H1 (cell line): ENCODE measurements around the gene COPZ2. TPM values are rescaled to one million over a fixed set of nuclear protein-coding genes. Genes with fewer than 3 reads are reported as not detected.
A peak's percentile ranks its signal among the peaks of the same experiment; 100 is the strongest.

Experiments
- CTCF ChIA-PET: fragments of 300-600 bp; sonication (Branson Sonifier 250); formaldehyde crosslinking; loops from one replicate; lab custom pipeline; 2021; ENCODE audit not compliant: partially characterized antibody; lab: Charles Lee
- POLR2A ChIA-PET: fragments of 300-600 bp; sonication (Branson Sonifier 250); formaldehyde crosslinking; loops from one replicate; lab custom pipeline; 2021; ENCODE audit warnings: inconsistent platforms; ENCODE audit not compliant: partially characterized antibody; lab: Charles Lee
- DNase-seq, 2 experiments: peaks; one replicate each; pipeline versions ENCODE4 v3.0.0 to v3.0.0-alpha.2; 2010 to 2022; ENCODE audit warnings: low spot score in 2 of 2, low read depth in 1 of 2, mixed read lengths in 1 of 2
- FAIRE-seq: peaks from 2 replicates; lab custom pipeline; 2011; peaks lifted over from hg19 to GRCh38; lab: Jason Lieb, UNC
- H2AFZ ChIP-seq: 2 replicates; pipeline ENCODE4 v1.8.1; 2012; ENCODE audit warnings: low read length, inconsistent platforms
- H2AK5ac ChIP-seq: 2 replicates; pipeline ENCODE4 v1.6.1; 2013; ENCODE audit warnings: low read depth, low read length
- H2BK120ac ChIP-seq: replicated peaks from 2 replicates; pipeline ENCODE3; 2013; ENCODE audit warnings: low read depth, low read length, inconsistent platforms
- H2BK12ac ChIP-seq: 2 replicates; pipeline ENCODE4 v1.6.1; 2013; ENCODE audit warnings: low read depth, low read length
- H2BK15ac ChIP-seq: 2 replicates; pipeline ENCODE4 v1.6.1; 2013; ENCODE audit warnings: low read length
- H2BK20ac ChIP-seq: 2 replicates; pipeline ENCODE4 v1.6.1; 2013; ENCODE audit warnings: low read length
- H2BK5ac ChIP-seq: 2 replicates; pipeline ENCODE4 v1.6.1; 2013; ENCODE audit warnings: low read depth, low read length
- H3K14ac ChIP-seq: 2 replicates; pipeline ENCODE4 v1.6.1; 2013; ENCODE audit warnings: inconsistent platforms; ENCODE audit not compliant: insufficient read length
- H3K18ac ChIP-seq: 2 replicates; pipeline ENCODE4 v1.6.1; 2013; ENCODE audit warnings: low read length; ENCODE audit errors: extremely low read depth
- H3K23ac ChIP-seq: 2 replicates; pipeline ENCODE4 v1.6.1; 2013; ENCODE audit warnings: inconsistent platforms; ENCODE audit not compliant: insufficient read length
- H3K23me2 ChIP-seq: 2 replicates; pipeline ENCODE4 v1.6.1; 2013; ENCODE audit warnings: low read depth, low read length
- H3K27ac ChIP-seq: 2 replicates; pipeline ENCODE4 v1.6.1; 2011; ENCODE audit warnings: low read depth, low read length, inconsistent platforms
- H3K27me3 ChIP-seq, 4 experiments: replicated peaks in 1 of 4; 1 replicate in 1 of 4; 2 replicates in 3 of 4; pipeline versions ENCODE4 v1.6.1 to v1.8.1; 2011 to 2013; ENCODE audit warnings: low read length in 3 of 4, mild to moderate bottlenecking in 3 of 4, inconsistent platforms in 2 of 4, mixed read lengths in 2 of 4, moderate library complexity in 1 of 4; ENCODE audit not compliant: control insufficient read depth in 3 of 4, insufficient read depth in 3 of 4; ENCODE audit errors: extremely low read depth in 1 of 4
- H3K36me3 ChIP-seq, 4 experiments: 2 replicates each; pipeline versions ENCODE4 v1.6.1 to v1.8.1; 2011 to 2013; ENCODE audit warnings: mild to moderate bottlenecking in 4 of 4, low read length in 3 of 4, moderate library complexity in 2 of 4, control low read depth in 1 of 4, inconsistent platforms in 1 of 4; ENCODE audit not compliant: insufficient read depth in 4 of 4, control insufficient read depth in 2 of 4
- H3K4ac ChIP-seq: replicated peaks from 2 replicates; pipeline ENCODE3; 2013; ENCODE audit warnings: low read length, low read depth, mixed read lengths, inconsistent platforms; ENCODE audit not compliant: insufficient read length
- H3K4me1 ChIP-seq, 4 experiments: replicated peaks in 1 of 4; 1 replicate in 1 of 4; 2 replicates in 3 of 4; pipeline versions ENCODE4 v1.6.1 to v1.8.1; 2011 to 2013; ENCODE audit warnings: low read length in 3 of 4, inconsistent platforms in 2 of 4, mixed read lengths in 1 of 4; ENCODE audit not compliant: insufficient read depth in 4 of 4, control insufficient read depth in 3 of 4
- H3K4me2 ChIP-seq, 2 experiments: 2 replicates each; pipeline versions ENCODE4 v1.6.1 to v1.8.1; 2011 to 2013; ENCODE audit warnings: low read depth in 2 of 2, low read length in 2 of 2, control low read depth in 1 of 2, inconsistent platforms in 1 of 2, mild to moderate bottlenecking in 1 of 2; ENCODE audit not compliant: insufficient read depth in 1 of 2
- H3K4me3 ChIP-seq, 4 experiments: fragments of 200-600, 300-600 bp in 1 of 4; sonication (generic), shearing (Covaris generic), sonication (Bioruptor Twin) in 1 of 4; 2 replicates each; pipeline versions ENCODE4 v1.5.1 to v1.8.1; 2011 to 2016; ENCODE audit warnings: low read length in 4 of 4, low read depth in 3 of 4, control low read depth in 2 of 4, inconsistent platforms in 2 of 4, mild to moderate bottlenecking in 2 of 4, mixed read lengths in 1 of 4, moderate library complexity in 1 of 4; ENCODE audit not compliant: insufficient read depth in 2 of 4; ENCODE audit errors: extremely low read depth in 1 of 4
- H3K56ac ChIP-seq: replicated peaks from 2 replicates; pipeline ENCODE3; 2013; ENCODE audit warnings: low read depth, mild to moderate bottlenecking, mixed read lengths, low read length, inconsistent platforms; ENCODE audit not compliant: insufficient read length
- H3K79me1 ChIP-seq: 2 replicates; pipeline ENCODE4 v1.6.1; 2013; ENCODE audit warnings: low read depth, low read length, control low read depth
- H3K79me2 ChIP-seq, 2 experiments: 2 replicates each; pipeline versions ENCODE4 v1.6.1 to v1.8.1; 2012 to 2013; ENCODE audit warnings: low read length in 2 of 2, mild to moderate bottlenecking in 2 of 2, inconsistent platforms in 1 of 2; ENCODE audit not compliant: insufficient read depth in 2 of 2, control insufficient read depth in 1 of 2
- H3K9ac ChIP-seq, 4 experiments: replicated peaks in 1 of 4; 1 replicate in 1 of 4; 2 replicates in 3 of 4; pipeline versions ENCODE4 v1.6.1 to v1.8.1; 2011 to 2013; ENCODE audit warnings: low read depth in 3 of 4, low read length in 3 of 4, control low read depth in 2 of 4, mild to moderate bottlenecking in 2 of 4, moderate library complexity in 2 of 4, inconsistent platforms in 1 of 4; ENCODE audit errors: extremely low read depth in 1 of 4
- H3K9me3 ChIP-seq, 2 experiments: 2 replicates each; pipeline versions ENCODE4 v1.6.1 to v1.8.1; 2012 to 2013; ENCODE audit warnings: mild to moderate bottlenecking in 2 of 2, moderate library complexity in 2 of 2, control low read depth in 1 of 2, inconsistent platforms in 1 of 2, low read depth in 1 of 2, low read length in 1 of 2, mixed read lengths in 1 of 2; ENCODE audit not compliant: insufficient read depth in 2 of 2
- H4K20me1 ChIP-seq, 2 experiments: replicated peaks in 1 of 2; 2 replicates each; pipeline versions ENCODE3 to v1.8.1; 2011 to 2013; ENCODE audit warnings: inconsistent platforms in 2 of 2, low read length in 2 of 2, mild to moderate bottlenecking in 1 of 2; ENCODE audit not compliant: insufficient read depth in 2 of 2, control insufficient read depth in 1 of 2
- H4K5ac ChIP-seq: 2 replicates; pipeline ENCODE4 v1.6.1; 2013; ENCODE audit warnings: low read length, low read depth, mixed read lengths, inconsistent platforms; ENCODE audit not compliant: insufficient read length
- H4K8ac ChIP-seq: 2 replicates; pipeline ENCODE4 v1.8.0; 2013; ENCODE audit warnings: mild to moderate bottlenecking, moderate library complexity, low read length, inconsistent platforms; ENCODE audit not compliant: insufficient read depth; ENCODE audit errors: extremely low read depth
- H4K91ac ChIP-seq: replicated peaks from 2 replicates; pipeline ENCODE3; 2013; ENCODE audit warnings: low read length, mixed read lengths, inconsistent platforms; ENCODE audit not compliant: insufficient read length
- CBX8 ChIP-seq: fragments of 300-800, 300-1000 bp; sonication (generic); IDR thresholded peaks from 2 replicates; pipeline ENCODE4 v1.7.1; 2016; ENCODE audit warnings: low read depth, low read length, borderline replicate concordance
- CEBPB ChIP-seq: IDR thresholded peaks from 2 replicates; pipeline ENCODE4 v1.6.1; 2012; ENCODE audit warnings: low read depth, low read length
- CHD1 ChIP-seq: IDR thresholded peaks from 2 replicates; pipeline ENCODE4 v1.6.1; 2012; ENCODE audit warnings: low read depth, low read length, improper control_type of control experiment
- JUN ChIP-seq: IDR thresholded peaks from 2 replicates; pipeline ENCODE4 v1.6.1; 2011; ENCODE audit warnings: low read depth, mild to moderate bottlenecking, improper control_type of control experiment, low read length
- NRF1 ChIP-seq: IDR thresholded peaks from 2 replicates; pipeline ENCODE4 v1.6.1; 2011; ENCODE audit warnings: mild to moderate bottlenecking, low read depth, low read length, improper control_type of control experiment
- POLR2A ChIP-seq, 2 experiments: IDR thresholded peaks; 1 replicate in 1 of 2; 2 replicates in 1 of 2; pipeline ENCODE4 v1.6.1; 2011; ENCODE audit warnings: low read depth in 2 of 2, low read length in 2 of 2, mild to moderate bottlenecking in 2 of 2; ENCODE audit errors: control extremely low read depth in 1 of 2
- RAD21 ChIP-seq, 2 experiments: IDR thresholded peaks in 1 of 2; conservative IDR thresholded peaks in 1 of 2; 2 replicates each; pipeline ENCODE4 v1.6.1; 2011; ENCODE audit warnings: low read depth in 2 of 2, low read length in 2 of 2, improper control_type of control experiment in 1 of 2, inconsistent platforms in 1 of 2, mild to moderate bottlenecking in 1 of 2, moderate library complexity in 1 of 2
- TAF1 ChIP-seq: IDR thresholded peaks from 2 replicates; pipeline ENCODE4 v1.6.1; 2011; ENCODE audit warnings: mild to moderate bottlenecking, low read depth, low read length
- TCF12 ChIP-seq: IDR thresholded peaks from 2 replicates; pipeline ENCODE4 v1.6.1; 2011; ENCODE audit warnings: low read depth, mild to moderate bottlenecking, low read length
- WGBS, 2 experiments: shearing (Covaris generic) in 1 of 2; methylation state at CpG; one replicate each; pipeline versions ENCODE4 v1.1.6 to v1.1.7; 2013 to 2015; ENCODE audit warnings: low lambda C conversion rate in 2 of 2, mixed read lengths in 2 of 2, inconsistent platforms in 1 of 2, low coverage in 1 of 2, missing lambda C conversion rate in 1 of 2; ENCODE audit not compliant: insufficient replicate concordance in 2 of 2, insufficient coverage in 1 of 2, insufficient read length in 1 of 2; ENCODE audit errors: extremely low coverage in 1 of 2, missing lambda C conversion rate in 1 of 2; 5-methylcytosine and 5-hydroxymethylcytosine counted together
- polyA plus RNA-seq, 7 experiments: library from polyadenylated mRNA; depleted of rRNA in 3 of 7; stranded (reverse) in 5 of 7; unstranded in 2 of 7; fragments of >200 nt in 5 of 7; fragments of 200-250 nt in 2 of 7; gene quantifications; 1 replicate in 5 of 7; 2 replicates in 1 of 7; 4 replicates in 1 of 7; pipeline versions ENCODE4 v1.2.1 to v1.2.3, GENCODE V29; 2011 to 2013; ENCODE audit warnings: missing spikeins in 2 of 7, mixed read lengths in 2 of 7
- total RNA-seq: library from RNA; stranded (reverse); fragmentation: NEBNext Ultra II Directional; extraction: Animal tissue kit (Norgen Biotek cat#: 25700); gene quantifications from 2 replicates; pipeline ENCODE4 v1.2.1, GENCODE V29; 2021
- TF ChIP-seq, protein P1 (sequence below), 3 experiments: IDR thresholded peaks; 1 replicate in 2 of 3; 2 replicates in 1 of 3; pipeline versions ENCODE4 v1.5.1 to v1.6.1; 2011; ENCODE audit warnings: low read length in 3 of 3, mild to moderate bottlenecking in 3 of 3, inconsistent platforms in 2 of 3, low read depth in 1 of 3, moderate library complexity in 1 of 3; ENCODE audit not compliant: insufficient read depth in 1 of 3; ENCODE audit errors: control extremely low read depth in 1 of 3

The COPZ2 gene
- total and polyA plus RNA-seq, 2 of the 8 experiments (the other 6 are each of a cell fraction or from before 2014, with no cell fraction given): 0.24 TPM; not detected in 1

DNA sequence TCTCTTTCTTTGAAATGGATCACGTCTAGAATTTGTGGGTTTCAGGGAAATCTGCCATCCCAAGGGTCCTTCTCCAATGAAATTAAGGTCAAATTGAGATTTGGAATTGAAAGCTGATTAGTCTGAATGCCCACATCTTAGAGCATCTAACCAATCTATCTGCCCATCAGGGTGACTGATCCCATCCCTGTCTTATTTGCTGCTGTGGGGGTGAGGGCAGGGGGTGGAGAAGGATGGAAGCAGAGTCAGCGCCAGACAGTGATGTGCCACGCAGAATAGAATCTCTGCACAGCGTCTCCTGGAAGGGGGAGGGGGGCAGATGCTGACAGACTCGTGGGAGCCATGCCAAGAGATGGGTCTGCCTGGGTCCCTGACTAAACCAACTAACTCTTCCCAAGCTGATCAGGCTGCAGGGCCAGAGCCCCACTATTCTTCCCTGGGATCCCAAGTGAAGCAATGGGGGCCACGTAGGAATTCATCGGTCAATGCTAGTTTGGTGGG, 34.6 kb downstream of the COPZ2 start:
- H3K9me3 ChIP-seq: no peaks in the 10 kb centered on the region
- CTCF ChIA-PET: interaction anchor here (0.6 to 27.8 kb wide), 15 partner anchors 8 to 611 kb away, joined by 3 to 493 read pairs (median 6); partner anchors contain the start of genes CDK5RAP3, PNPO and PRR15L
- H2BK20ac ChIP-seq: peak overlapping the region; percentile 94
- H3K4me2 ChIP-seq: peak overlapping the region; percentile 57 to 76; a peak in 3 of 4 replicates
- H2BK120ac ChIP-seq: peak overlapping the region; percentile 97
- peak overlapping the region in 3 of 4 experiments; percentile 3 to 36 (median 35); a peak in 3 of 7 replicates for H3K9ac ChIP-seq
- no peak overlapping the region for H4K8ac ChIP-seq
- H3K18ac ChIP-seq: peak overlapping the region; percentile 80; the same call in 1 of the 2 replicates
- peaks cover 18 to 41% (median 28%) of the 10 kb centered on the region in 4 experiments for H3K4me1 ChIP-seq
- no peaks in the 10 kb centered on the region for H3K36me3 ChIP-seq
- H3K27ac ChIP-seq: peak overlapping the region; percentile 68
- H2BK5ac ChIP-seq: peak overlapping the region; percentile 92; the same call in 1 of the 2 replicates
- POLR2A ChIA-PET: interaction anchor here (0.8 to 4.1 kb wide), 6 partner anchors 8 to 51 kb away, joined by 3 to 19 read pairs (median 6); no protein-coding TSS in a partner anchor
- H2AK5ac ChIP-seq: no peak overlapping the region
- H2BK15ac ChIP-seq: peak overlapping the region; percentile 95; the same call in 1 of the 2 replicates
- DNase-seq (no peak), FAIRE-seq (no peak)
- H3K4me3 ChIP-seq: peak overlapping the region in 1 of 4 experiments; percentile 12; a peak in 3 of 8 replicates
- H2BK12ac ChIP-seq: peak overlapping the region; percentile 98; the same call in 1 of the 2 replicates
- 10% methylated on average over 7 of the region's 7 CpGs; no CpG with 5 or more reads in 1 of the 2 experiments for WGBS, 2 experiments
- no peak overlapping the region for H2AFZ ChIP-seq
- H3K14ac ChIP-seq: no peak overlapping the region
- H4K20me1 ChIP-seq: no peaks in the 10 kb centered on the region
- peak overlapping the region; percentile 91 for H3K4ac ChIP-seq
- H3K23ac ChIP-seq: peak overlapping the region; percentile 7
- no peaks in the 10 kb centered on the region for H3K79me2 ChIP-seq
- H3K56ac ChIP-seq: peak overlapping the region; percentile 62
- peak overlapping the region; percentile 98 for H4K91ac ChIP-seq
- H4K5ac ChIP-seq: peak overlapping the region; percentile 88
- H3K27me3 ChIP-seq: no peaks in the 10 kb centered on the region
- H3K23me2 ChIP-seq: 0 out of 2 replicates have a peak, but pooled peaks cover 2% of the 10 kb centered on the region
- H3K79me1 ChIP-seq: no peaks in the 10 kb centered on the region
- no peak for TF ChIP-seq TCF12
- no peak for TF ChIP-seq JUN
- TF ChIP-seq, protein P1, sequence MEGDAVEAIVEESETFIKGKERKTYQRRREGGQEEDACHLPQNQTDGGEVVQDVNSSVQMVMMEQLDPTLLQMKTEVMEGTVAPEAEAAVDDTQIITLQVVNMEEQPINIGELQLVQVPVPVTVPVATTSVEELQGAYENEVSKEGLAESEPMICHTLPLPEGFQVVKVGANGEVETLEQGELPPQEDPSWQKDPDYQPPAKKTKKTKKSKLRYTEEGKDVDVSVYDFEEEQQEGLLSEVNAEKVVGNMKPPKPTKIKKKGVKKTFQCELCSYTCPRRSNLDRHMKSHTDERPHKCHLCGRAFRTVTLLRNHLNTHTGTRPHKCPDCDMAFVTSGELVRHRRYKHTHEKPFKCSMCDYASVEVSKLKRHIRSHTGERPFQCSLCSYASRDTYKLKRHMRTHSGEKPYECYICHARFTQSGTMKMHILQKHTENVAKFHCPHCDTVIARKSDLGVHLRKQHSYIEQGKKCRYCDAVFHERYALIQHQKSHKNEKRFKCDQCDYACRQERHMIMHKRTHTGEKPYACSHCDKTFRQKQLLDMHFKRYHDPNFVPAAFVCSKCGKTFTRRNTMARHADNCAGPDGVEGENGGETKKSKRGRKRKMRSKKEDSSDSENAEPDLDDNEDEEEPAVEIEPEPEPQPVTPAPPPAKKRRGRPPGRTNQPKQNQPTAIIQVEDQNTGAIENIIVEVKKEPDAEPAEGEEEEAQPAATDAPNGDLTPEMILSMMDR (IDR thresholded peaks at IDR 0.05; ENCODE audit: control extremely low read depth in 1 of 3, insufficient read depth in 1 of 3, low read depth in 1 of 3, low read length in 3 of 3): no peak
- no peak for TF ChIP-seq NRF1
- no peak for TF ChIP-seq CHD1
- no peak for TF ChIP-seq CBX8
- no peak for TF ChIP-seq RAD21 (IDR thresholded peaks at IDR 0.05 in 1 of 2, conservative IDR thresholded peaks at IDR 0.05 in 1 of 2; ENCODE audit: low read depth in 2 of 2, low read length in 2 of 2)
- no peak for TF ChIP-seq CEBPB
- TF ChIP-seq POLR2A (IDR thresholded peaks at IDR 0.05; ENCODE audit: control extremely low read depth in 1 of 2, low read depth in 2 of 2, low read length in 2 of 2): no peak
- no peak for TF ChIP-seq TAF1
